HG02981 (cell line): ENCODE results near the gene CENPF.
"Not testable (repeated sequence)": the region's sequence is repeated elsewhere in the genome, so short reads cannot be mapped to it uniquely, and the experiment has no call there.

Experiments used
- ATAC-seq: cut with Tn5 transposase; IDR thresholded peaks from one replicate; pipeline ENCODE4 v1.9.1; 2021; ENCODE audit warnings: mild to moderate bottlenecking, moderate library complexity; ENCODE audit not compliant: unreplicated experiment

Gene CENPF

GRCh38 chr1:214602764-214603657 is at the start of gene CENPF:
TSS of gene CENPF (plus strand) at chr1:214603195. CDS start at chr1:214613755, 10,560 bp downstream.
- ATAC-seq = peak; percentile 99

- no peak for ATAC-seq
Measured at GRCh38 chr1:214557952-214558735, 44.9 kb upstream of the CENPF start.

- no peak for ATAC-seq
Measured at GRCh38 chr1:214563881-214564280, 39.1 kb upstream of the CENPF start.

- ATAC-seq = no peak
Measured at GRCh38 chr1:214565310-214565709, 37.7 kb upstream of the CENPF start.

GRCh38 chr1:214566158-214567104 is 36.6 kb upstream of the CENPF start:
- ATAC-seq = no peak

GRCh38 chr1:214567481-214567980 is 35.5 kb upstream of the CENPF start:
- no peak for ATAC-seq

- ATAC-seq = no peak
Measured at GRCh38 chr1:214568328-214568727, 34.7 kb upstream of the CENPF start.

GRCh38 chr1:214569357-214570004 is 33.5 kb upstream of the CENPF start:
- no peak for ATAC-seq

- ATAC-seq = no peak
Measured at GRCh38 chr1:214570442-214570841, 32.6 kb upstream of the CENPF start.

- ATAC-seq = no peak
Measured at GRCh38 chr1:214571281-214571680, 31.7 kb upstream of the CENPF start.

- no peak for ATAC-seq
Measured at GRCh38 chr1:214573386-214574318, 29.3 kb upstream of the CENPF start.

- ATAC-seq = no peak
Measured at GRCh38 chr1:214574598-214575411, 28.2 kb upstream of the CENPF start.

GRCh38 chr1:214576120-214576519 is 26.9 kb upstream of the CENPF start:
- not testable (repeated sequence) for ATAC-seq

- ATAC-seq = no peak
Measured at GRCh38 chr1:214579183-214579582, 23.8 kb upstream of the CENPF start.

- ATAC-seq = no peak
Measured at GRCh38 chr1:214581785-214582184, 21.2 kb upstream of the CENPF start.

- ATAC-seq = no peak
Measured at GRCh38 chr1:214582289-214582891, 20.6 kb upstream of the CENPF start.

GRCh38 chr1:214583113-214583512 is 19.9 kb upstream of the CENPF start:
- ATAC-seq = no peak
